Hepatic stellate cell (primary cell): ENCODE measurements around the gene POLA2.
"Not testable (repeated sequence)": the region's sequence is repeated elsewhere in the genome, so short reads cannot be mapped to it uniquely, and the experiment has no call there.

Experiments
- DNase-seq: peaks from one replicate; pipeline ENCODE4 v3.0.0; 2011; ENCODE audit warnings: low spot score

The POLA2 gene

GRCh38 chr11:65241692-65242091 is 20.1 kb upstream of the POLA2 start:
- DNase-seq = no peak

- no peak for DNase-seq
Measured at GRCh38 chr11:65242389-65242788, 19.4 kb upstream of the POLA2 start.

GRCh38 chr11:65243797-65244196 is 18.0 kb upstream of the POLA2 start:
- no peak for DNase-seq

- DNase-seq = not testable (repeated sequence)
Measured at GRCh38 chr11:65245046-65245445, 16.7 kb upstream of the POLA2 start.

- DNase-seq = no peak
Measured at GRCh38 chr11:65246506-65246905, 15.3 kb upstream of the POLA2 start.

- not testable (repeated sequence) for DNase-seq
Measured at GRCh38 chr11:65248184-65248710, 13.5 kb upstream of the POLA2 start.

GRCh38 chr11:65251476-65251875 is 10.3 kb upstream of the POLA2 start:
- no peak for DNase-seq

GRCh38 chr11:65254724-65255123 is 7.0 kb upstream of the POLA2 start:
- no peak for DNase-seq

GRCh38 chr11:65258988-65259387 is 2.8 kb upstream of the POLA2 start:
- no peak for DNase-seq

- DNase-seq = no peak
Measured at GRCh38 chr11:65260302-65260701, 1.5 kb upstream of the POLA2 start.

- DNase-seq = no peak
Measured at GRCh38 chr11:65260756-65261590, 789 bp upstream of the POLA2 start.

- no peak for DNase-seq
Measured at GRCh38 chr11:65262381-65262680, 569 bp downstream of the POLA2 start.

GRCh38 chr11:65262776-65263175 is 1.0 kb downstream of the POLA2 start:
- DNase-seq = no peak

- DNase-seq = not testable (repeated sequence)
Measured at GRCh38 chr11:65264747-65265146, 3.0 kb downstream of the POLA2 start.

GRCh38 chr11:65266210-65266609 is 4.4 kb downstream of the POLA2 start:
- DNase-seq = no peak

GRCh38 chr11:65274735-65275682 is 13.2 kb downstream of the POLA2 start:
- peak; percentile 75 for DNase-seq

- DNase-seq = no peak
Measured at GRCh38 chr11:65275906-65276305, 14.1 kb downstream of the POLA2 start.

GRCh38 chr11:65277631-65278277 is 16.0 kb downstream of the POLA2 start:
- DNase-seq = no peak

GRCh38 chr11:65278356-65278755 is 16.6 kb downstream of the POLA2 start:
- DNase-seq = no peak

GRCh38 chr11:65279279-65279678 is 17.5 kb downstream of the POLA2 start:
- no peak for DNase-seq

GRCh38 chr11:65279741-65280440 is 18.1 kb downstream of the POLA2 start:
- peak; percentile 45 for DNase-seq

- DNase-seq = no peak
Measured at GRCh38 chr11:65280646-65281045, 18.9 kb downstream of the POLA2 start.
